GM10248 (cell line): ENCODE measurements around the gene ARHGEF10L.

Source experiments
- CTCF ChIA-PET: fragments of 300-600 bp; sonication (Branson Sonifier 250); formaldehyde crosslinking; extraction: SDS; loops from one replicate; lab custom pipeline; 2021; ENCODE audit warnings: antibody characterized with exemption; lab: Yijun Ruan, JAX
- POLR2A ChIA-PET: fragments of 350-650 bp; sonication (Branson Sonifier 250); formaldehyde crosslinking; extraction: SDS; loops from one replicate; lab custom pipeline; 2020; ENCODE audit warnings: antibody characterized with exemption; lab: Yijun Ruan, JAX
- DNase-seq: peaks from one replicate; pipeline ENCODE4 v3.0.0; 2012; ENCODE audit errors: extremely low spot score
- TF ChIP-seq, protein P1 (sequence below): IDR thresholded peaks from 2 replicates; pipeline ENCODE4 v1.5.1; 2012; ENCODE audit warnings: mild to moderate bottlenecking, low read depth; ENCODE audit errors: extremely low read depth, missing control alignments, control extremely low read depth

Gene ARHGEF10L

GRCh38 chr1:17686258-17686657 lies 146.8 kb downstream of the ARHGEF10L start:
- ChIA-PET CTCF (no interaction called here), POLR2A (no interaction called here)
- TF ChIP-seq, protein P1, sequence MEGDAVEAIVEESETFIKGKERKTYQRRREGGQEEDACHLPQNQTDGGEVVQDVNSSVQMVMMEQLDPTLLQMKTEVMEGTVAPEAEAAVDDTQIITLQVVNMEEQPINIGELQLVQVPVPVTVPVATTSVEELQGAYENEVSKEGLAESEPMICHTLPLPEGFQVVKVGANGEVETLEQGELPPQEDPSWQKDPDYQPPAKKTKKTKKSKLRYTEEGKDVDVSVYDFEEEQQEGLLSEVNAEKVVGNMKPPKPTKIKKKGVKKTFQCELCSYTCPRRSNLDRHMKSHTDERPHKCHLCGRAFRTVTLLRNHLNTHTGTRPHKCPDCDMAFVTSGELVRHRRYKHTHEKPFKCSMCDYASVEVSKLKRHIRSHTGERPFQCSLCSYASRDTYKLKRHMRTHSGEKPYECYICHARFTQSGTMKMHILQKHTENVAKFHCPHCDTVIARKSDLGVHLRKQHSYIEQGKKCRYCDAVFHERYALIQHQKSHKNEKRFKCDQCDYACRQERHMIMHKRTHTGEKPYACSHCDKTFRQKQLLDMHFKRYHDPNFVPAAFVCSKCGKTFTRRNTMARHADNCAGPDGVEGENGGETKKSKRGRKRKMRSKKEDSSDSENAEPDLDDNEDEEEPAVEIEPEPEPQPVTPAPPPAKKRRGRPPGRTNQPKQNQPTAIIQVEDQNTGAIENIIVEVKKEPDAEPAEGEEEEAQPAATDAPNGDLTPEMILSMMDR = no peak
- no peak for DNase-seq

GRCh38 chr1:17687145-17687544 lies 147.6 kb downstream of the ARHGEF10L start:
- ChIA-PET POLR2A (no interaction called here), CTCF (interaction anchor here (1.3 kb wide), 1 partner anchor 29 kb away, joined by 4 read pairs; no protein-coding TSS in a partner anchor)

GRCh38 chr1:17688217-17688810 lies 148.8 kb downstream of the ARHGEF10L start:
- DNase-seq = no peak
- ChIA-PET POLR2A (no interaction called here), CTCF (no interaction called here)
- TF ChIP-seq, protein P1 = no peak

More at GRCh38 chr1:17687145-17687544, 147.6 kb downstream of the ARHGEF10L start:
- DNase-seq = no peak
- TF ChIP-seq, protein P1 = no peak

DNA sequence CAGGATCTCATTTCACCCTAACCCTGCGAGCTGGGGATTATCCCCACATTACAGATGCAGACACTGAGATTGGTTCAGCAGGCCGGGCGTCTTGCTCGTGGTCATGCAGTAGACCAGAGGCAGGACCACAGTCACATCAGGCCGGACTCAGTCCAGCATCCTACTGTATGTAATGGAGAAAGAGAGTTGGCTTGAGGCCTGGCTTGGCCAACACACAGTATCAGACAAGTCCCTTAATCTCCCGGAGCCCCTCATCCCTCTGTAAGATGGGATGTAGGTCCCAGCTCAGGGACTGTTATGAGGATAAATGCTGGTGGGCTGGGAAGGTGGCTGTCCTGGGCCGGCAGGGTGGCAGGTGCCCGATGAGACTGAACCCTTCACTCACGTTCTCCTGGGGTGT lies 149.5 kb downstream of the ARHGEF10L start:
- ChIA-PET POLR2A (no interaction called here), CTCF (no interaction called here)
- no peak for DNase-seq
- TF ChIP-seq, protein P1 = no peak

- CTCF ChIA-PET = interaction anchor here (1.1 kb wide), 1 partner anchor 410 kb away, joined by 3 read pairs; no protein-coding TSS in a partner anchor
- POLR2A ChIA-PET = no interaction called here
- TF ChIP-seq, protein P1 = no peak
- DNase-seq = no peak
Observed at GRCh38 chr1:17690906-17691634, 151.6 kb downstream of the ARHGEF10L start.

DNA sequence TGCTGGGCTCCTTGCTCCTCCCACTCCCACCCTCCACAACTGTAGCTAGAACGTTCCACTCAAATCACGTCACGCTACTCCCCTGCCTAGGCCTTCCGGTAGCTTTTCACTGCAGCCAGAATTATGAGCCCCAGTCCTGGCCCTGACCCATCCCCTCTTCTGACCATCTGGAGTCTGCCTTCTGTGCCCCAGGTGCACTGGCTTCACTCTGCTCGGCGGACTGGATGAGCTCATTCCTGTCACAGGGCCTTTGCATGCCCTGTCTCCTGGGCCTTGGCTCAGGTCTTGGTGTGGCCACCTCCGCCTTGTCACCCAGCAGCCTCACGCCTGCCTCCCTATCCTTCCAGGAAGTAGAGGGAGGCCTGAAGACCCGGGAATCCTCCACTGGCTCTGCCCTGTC lies 153.1 kb downstream of the ARHGEF10L start:
- ChIA-PET CTCF (interaction anchor here (0.9 to 1.0 kb wide), 2 partner anchors 15 to 32 kb away, joined by 3 to 4 read pairs; no protein-coding TSS in a partner anchor), POLR2A (no interaction called here)

More for the DNA sequence above, 153.1 kb downstream of the ARHGEF10L start:
- no peak for DNase-seq
- TF ChIP-seq, protein P1 = no peak
